HCT116 (cell line): Measurements from ENCODE around the gene CADPS2. TPM values are rescaled to one million over a fixed set of nuclear protein-coding genes. Genes with fewer than 3 reads are reported as not detected.

Experiments used
- ATAC-seq: fragments of 200-7000 bp; cut with Tn5 transposase; 2 replicates; pipeline ENCODE4 v1.9.1; 2020; ENCODE audit warnings: mild to moderate bottlenecking, moderate library complexity
- BruUV-seq: library from RNA; stranded (reverse); fragments of 400-500 nt; replicated peaks from 2 replicates; lab custom pipeline; 2021; lab: Mats Ljungman, UMichigan
- CTCF ChIA-PET: fragments of 300-600 bp; sonication (Branson Sonifier 250); formaldehyde crosslinking; loops from one replicate; lab custom pipeline; 2021; ENCODE audit warnings: antibody characterized with exemption; lab: Charles Lee
- POLR2A ChIA-PET: fragments of 300-600, 350-600 bp; sonication (Branson Sonifier 250); formaldehyde crosslinking; loops from one replicate; lab custom pipeline; 2021; ENCODE audit warnings: antibody characterized with exemption; lab: Charles Lee
- RAD21 ChIA-PET, 2 experiments: fragments of 300-600 bp; sonication (Branson Sonifier 250); formaldehyde crosslinking; loops; one replicate each; lab custom pipeline; 2023; ENCODE audit warnings: low total read pairs in 2 of 2; ENCODE audit not compliant: uncharacterized antibody in 2 of 2, unreplicated experiment in 2 of 2, low non-redundant PET in 1 of 2; lab: Charles Lee
- DNase-seq: peaks from one replicate; pipeline ENCODE4 v3.0.0-alpha.2; 2010; ENCODE audit warnings: low read depth, low spot score
- H2AFZ ChIP-seq: fragments of 200-600 bp; shearing (Covaris generic), sonication (generic); 2 replicates; pipeline ENCODE4 v1.6.1; 2017; ENCODE audit warnings: low read depth, mixed run types, mixed read lengths, antibody characterized with exemption, low read length; ENCODE audit not compliant: poor library complexity, severe bottlenecking
- H3K27ac ChIP-seq: 2 replicates; pipeline ENCODE4 v1.5.1; 2012; ENCODE audit warnings: low read depth, low read length
- H3K27me3 ChIP-seq: fragments of 200-600 bp; sonication (generic); 2 replicates; pipeline ENCODE4 v1.6.1; 2016; ENCODE audit warnings: mixed run types, low read length, mixed read lengths; ENCODE audit not compliant: insufficient read depth
- H3K36me3 ChIP-seq, 2 experiments: fragments of 200-500 bp in 1 of 2; fragments of 200-600 bp in 1 of 2; sonication (Bioruptor generic) in 1 of 2; sonication (generic) in 1 of 2; 2 replicates each; pipeline versions ENCODE4 v1.5.1 to v1.6.1; 2014 to 2016; ENCODE audit warnings: low read length in 2 of 2, inconsistent platforms in 1 of 2, mixed read lengths in 1 of 2, mixed run types in 1 of 2; ENCODE audit not compliant: insufficient read depth in 2 of 2, control insufficient read depth in 1 of 2
- H3K4me1 ChIP-seq, 2 experiments: fragments of 200-600 bp in 1 of 2; sonication (generic) in 1 of 2; 2 replicates each; pipeline versions ENCODE4 v1.5.1 to v1.6.1; 2012 to 2017; ENCODE audit warnings: low read length in 2 of 2, inconsistent platforms in 1 of 2, mild to moderate bottlenecking in 1 of 2, mixed read lengths in 1 of 2, mixed run types in 1 of 2, moderate library complexity in 1 of 2; ENCODE audit not compliant: insufficient read depth in 2 of 2, control insufficient read depth in 1 of 2
- H3K4me2 ChIP-seq: fragments of 200-600 bp; sonication (generic); 2 replicates; pipeline ENCODE4 v1.6.1; 2017; ENCODE audit warnings: mixed run types, low read length, mixed read lengths
- H3K4me3 ChIP-seq, 2 experiments: fragments of 200-600 bp in 1 of 2; sonication (generic) in 1 of 2; replicated peaks in 1 of 2; 2 replicates each; pipeline ENCODE4 v1.5.1; 2011 to 2016; ENCODE audit warnings: low read length in 2 of 2, control low read depth in 1 of 2, low read depth in 1 of 2, mild to moderate bottlenecking in 1 of 2, mixed read lengths in 1 of 2, mixed run types in 1 of 2
- H3K79me2 ChIP-seq: fragments of 200-600 bp; sonication (generic); 2 replicates; pipeline ENCODE4 v1.6.1; 2017; ENCODE audit warnings: mild to moderate bottlenecking, mixed run types, low read length, moderate library complexity, mixed read lengths; ENCODE audit not compliant: insufficient read depth
- H3K9ac ChIP-seq: fragments of 200-600 bp; sonication (generic); 2 replicates; pipeline ENCODE4 v1.6.1; 2016; ENCODE audit warnings: low read length, mixed read lengths
- H3K9me2 ChIP-seq: fragments of 200-600 bp; sonication (generic), shearing (Covaris generic); 2 replicates; pipeline ENCODE4 v1.6.1; 2017; ENCODE audit warnings: mixed run types, mild to moderate bottlenecking, moderate library complexity; ENCODE audit not compliant: insufficient read depth
- H3K9me3 ChIP-seq, 2 experiments: fragments of 200-500 bp in 1 of 2; fragments of 200-600 bp in 1 of 2; sonication (Bioruptor generic) in 1 of 2; sonication (generic) in 1 of 2; 2 replicates each; pipeline ENCODE4 v1.6.1; 2014 to 2017; ENCODE audit warnings: low read length in 2 of 2, mixed read lengths in 2 of 2, inconsistent platforms in 1 of 2, low read depth in 1 of 2, mild to moderate bottlenecking in 1 of 2, mixed run types in 1 of 2, moderate library complexity in 1 of 2; ENCODE audit not compliant: control insufficient read depth in 1 of 2, insufficient read depth in 1 of 2
- H4K20me1 ChIP-seq: fragments of 200-600 bp; sonication (generic), shearing (Covaris generic); 2 replicates; pipeline ENCODE4 v1.6.1; 2017; ENCODE audit warnings: mixed run types, mild to moderate bottlenecking, moderate library complexity; ENCODE audit not compliant: insufficient read depth
- ATF3 ChIP-seq: IDR thresholded peaks from 2 replicates; pipeline ENCODE4 v1.6.1; 2012
- CTCF ChIP-seq, 3 experiments: fragments of 200-600 bp in 1 of 3; sonication (generic) in 1 of 3; IDR thresholded peaks in 2 of 3; conservative IDR thresholded peaks in 1 of 3; 2 replicates each; pipeline ENCODE4 v1.5.1; 2012 to 2017; ENCODE audit warnings: low read depth in 2 of 3, low read length in 2 of 3, antibody characterized with exemption in 1 of 3, borderline replicate concordance in 1 of 3, control low read depth in 1 of 3, mild to moderate bottlenecking in 1 of 3, mixed read lengths in 1 of 3, mixed run types in 1 of 3, moderate library complexity in 1 of 3; ENCODE audit not compliant: insufficient read depth in 1 of 3
- ELF1 ChIP-seq: IDR thresholded peaks from 2 replicates; pipeline ENCODE4 v1.6.1; 2012; ENCODE audit warnings: low read depth, borderline replicate concordance
- FOSL1 ChIP-seq: IDR thresholded peaks from 2 replicates; pipeline ENCODE4 v1.6.1; 2012; ENCODE audit warnings: low read depth
- SIN3A ChIP-seq: IDR thresholded peaks from 2 replicates; pipeline ENCODE4 v1.6.1; 2012; ENCODE audit warnings: low read depth
- intact Hi-C: fragments of 100-400 bp; cut with micrococcal nuclease; formaldehyde crosslinking; loops from 2 replicates; pipeline ENCODE4 v1.10.0; 2022
- total RNA-seq: library from RNA; stranded (reverse); gene quantifications from one replicate; pipeline ENCODE4 v1.2.1, GENCODE V29; 2021; ENCODE audit not compliant: unreplicated experiment

Gene CADPS2
- total RNA-seq, 1 experiment from 2014 or later, result 7.5 TPM

DNA sequence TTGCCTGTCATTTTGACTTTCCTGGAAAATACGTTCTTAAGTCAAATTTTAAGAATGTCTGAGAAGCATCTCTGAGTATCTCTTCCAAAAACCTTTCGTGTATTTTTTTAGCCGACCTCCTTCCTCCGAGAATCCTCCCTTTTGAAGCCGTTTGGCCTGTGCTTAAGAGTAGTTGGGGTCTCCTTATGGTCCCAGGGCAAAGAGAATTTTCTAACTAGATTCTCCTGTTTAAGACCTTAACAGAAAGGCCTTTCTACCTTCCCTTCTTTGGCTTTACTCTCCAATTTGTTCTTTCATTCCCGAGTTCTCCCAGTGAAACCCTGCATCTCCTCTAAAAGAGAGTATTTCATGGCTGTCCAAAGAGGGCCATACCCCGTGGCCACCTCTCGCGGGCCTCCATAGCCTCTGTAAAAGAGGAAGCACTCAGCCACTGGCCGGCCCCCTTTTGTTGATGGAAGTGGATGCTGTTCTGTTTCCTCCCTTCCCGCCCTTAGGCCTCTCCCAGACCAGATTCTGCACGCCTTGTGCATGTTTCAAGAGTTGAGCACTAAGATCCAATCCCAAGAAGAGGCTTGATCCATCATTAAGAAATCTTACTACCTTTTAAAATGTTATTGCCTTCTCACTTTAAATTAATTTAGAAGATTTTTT, 575.1 kb downstream of the CADPS2 start (continued):
- TF ChIP-seq ATF3, result no peak

DNA sequence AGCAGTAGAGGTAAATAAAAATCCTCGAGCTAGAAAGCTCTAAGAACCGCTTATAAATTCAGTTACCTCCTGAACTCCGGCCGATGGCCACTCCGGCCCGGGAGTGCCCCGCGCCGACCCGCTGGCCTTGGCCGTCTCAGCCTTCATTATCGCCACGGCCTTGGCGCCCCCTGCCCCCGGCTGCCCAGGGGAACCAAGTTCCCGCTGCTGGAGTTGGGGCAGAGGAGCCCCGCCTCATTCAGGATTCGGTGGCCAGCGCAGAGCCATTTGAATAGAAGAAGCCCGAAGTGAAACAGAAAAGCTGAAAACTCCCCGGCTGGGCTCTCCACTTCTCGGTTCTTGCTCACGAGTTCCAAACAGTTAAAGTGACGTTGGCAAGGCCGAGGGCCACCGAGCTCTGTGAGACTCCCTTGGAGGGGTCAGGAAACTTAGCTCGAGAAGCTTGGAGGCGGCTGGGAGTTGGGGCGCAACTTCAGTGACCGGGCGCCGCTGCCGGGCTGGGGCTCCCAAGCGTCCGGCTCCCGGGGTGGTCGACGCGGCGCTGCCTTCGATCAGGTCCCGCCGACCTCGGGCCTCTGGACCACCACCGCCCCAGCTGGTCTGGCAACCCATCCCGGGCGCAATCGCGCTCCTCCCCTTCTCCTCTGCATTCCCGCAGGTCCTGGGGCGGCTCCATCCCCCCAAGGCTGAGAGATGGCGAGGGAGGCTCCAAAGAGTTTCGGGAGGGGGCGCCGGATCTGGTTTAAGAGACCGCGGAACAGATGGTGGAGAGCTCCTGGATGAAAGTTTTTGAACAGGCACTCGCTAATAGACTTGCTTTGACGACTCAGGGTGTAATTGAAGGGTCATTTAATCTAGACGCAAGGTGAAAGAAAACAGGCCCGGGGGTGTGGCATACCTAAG, 575.9 kb downstream of the CADPS2 start:
- Histone ChIP-seq H3K9me3 (no peaks in the 10 kb centered on the region), H3K36me3 (no peaks in the 10 kb centered on the region; a peak in 1 of 4 replicates), H3K4me1 (peaks cover 0 to 7% of the 10 kb centered on the region in 2 experiments; a peak in 3 of 4 replicates), H3K27me3 (no peaks in the 10 kb centered on the region), H3K4me2 (no peak overlapping the region), H3K27ac (no peak overlapping the region), H3K9ac (no peak overlapping the region), H4K20me1 (no peaks in the 10 kb centered on the region), H3K9me2 (no peaks in the 10 kb centered on the region), H3K4me3 (no peak overlapping the region), H2AFZ (no peak overlapping the region), H3K79me2 (no peaks in the 10 kb centered on the region)
- no peak for DNase-seq
- no TSS peak for BruUV-seq
- ATAC-seq, result no peak
- TF ChIP-seq CTCF (IDR thresholded peaks at IDR 0.05 in 2 of 3, conservative IDR thresholded peaks at IDR 0.05 in 1 of 3; ENCODE audit: borderline replicate concordance in 1 of 3, insufficient read depth in 1 of 3, low read depth in 2 of 3, low read length in 2 of 3) (no peak), SIN3A (no peak), ELF1 (no peak), FOSL1 (no peak)
- ChIA-PET POLR2A (no interaction called here), CTCF (no interaction called here), RAD21 (no interaction called here)
- intact Hi-C loops, result no loop called here
